Colonic mucosa (tissue), 4 donors: Measurements from ENCODE around the gene LRRC8C. TPM values are rescaled to one million over a fixed set of nuclear protein-coding genes. Genes with fewer than 3 reads are reported as not detected.

Experiments used
- DNase-seq: peaks from one replicate; pipeline ENCODE4 v3.0.0-alpha.2; 2020
- H3K27ac ChIP-seq: fragments of 200-600 bp; one replicate; pipeline ENCODE4 v1.8.0; 2021
- H3K27me3 ChIP-seq: fragments of 200-600 bp; one replicate; pipeline ENCODE4 v1.8.0; 2021
- H3K36me3 ChIP-seq: fragments of 200-600 bp; one replicate; pipeline ENCODE4 v1.8.0; 2021
- H3K4me1 ChIP-seq: fragments of 200-600 bp; one replicate; pipeline ENCODE4 v1.8.0; 2021; ENCODE audit warnings: mild to moderate bottlenecking
- H3K4me3 ChIP-seq: fragments of 200-600 bp; one replicate; pipeline ENCODE4 v1.8.0; 2021
- H3K9ac ChIP-seq, 2 donors: one replicate each; pipeline ENCODE4 v1.7.0; 2013; ENCODE audit warnings: control low read depth in 2 of 2, low read depth in 2 of 2, low read length in 2 of 2
- H3K9me3 ChIP-seq: fragments of 200-600 bp; one replicate; pipeline ENCODE4 v1.8.0; 2021
- CTCF ChIP-seq: fragments of 200-600 bp; IDR thresholded peaks from one replicate; pipeline ENCODE4 v1.8.0; 2022; ENCODE audit warnings: antibody characterized with exemption, mild to moderate bottlenecking
- intact Hi-C: fragments of 100-400 bp; cut with DNase I; formaldehyde crosslinking; loops from one replicate; pipeline ENCODE4 v1.14.1; 2022
- total RNA-seq, 2 donors: library from RNA; stranded (reverse); fragmentation: NEBNext Ultra II Directional in 1 of 2; extraction: Animal tissue kit (Norgen Biotek cat#: 25700) in 1 of 2; gene quantifications; one replicate each; pipeline ENCODE4 v1.2.1, GENCODE V29; 2021
- donor health status: healthy.
- donor health status: DM: no; HTN: no; CAD: no.
- donor health status: DM: no; HTN: no; CAD: no.

Gene LRRC8C
- total RNA-seq, 2 donors from 2014 or later, result 1.2 to 3.3 TPM

DNA sequence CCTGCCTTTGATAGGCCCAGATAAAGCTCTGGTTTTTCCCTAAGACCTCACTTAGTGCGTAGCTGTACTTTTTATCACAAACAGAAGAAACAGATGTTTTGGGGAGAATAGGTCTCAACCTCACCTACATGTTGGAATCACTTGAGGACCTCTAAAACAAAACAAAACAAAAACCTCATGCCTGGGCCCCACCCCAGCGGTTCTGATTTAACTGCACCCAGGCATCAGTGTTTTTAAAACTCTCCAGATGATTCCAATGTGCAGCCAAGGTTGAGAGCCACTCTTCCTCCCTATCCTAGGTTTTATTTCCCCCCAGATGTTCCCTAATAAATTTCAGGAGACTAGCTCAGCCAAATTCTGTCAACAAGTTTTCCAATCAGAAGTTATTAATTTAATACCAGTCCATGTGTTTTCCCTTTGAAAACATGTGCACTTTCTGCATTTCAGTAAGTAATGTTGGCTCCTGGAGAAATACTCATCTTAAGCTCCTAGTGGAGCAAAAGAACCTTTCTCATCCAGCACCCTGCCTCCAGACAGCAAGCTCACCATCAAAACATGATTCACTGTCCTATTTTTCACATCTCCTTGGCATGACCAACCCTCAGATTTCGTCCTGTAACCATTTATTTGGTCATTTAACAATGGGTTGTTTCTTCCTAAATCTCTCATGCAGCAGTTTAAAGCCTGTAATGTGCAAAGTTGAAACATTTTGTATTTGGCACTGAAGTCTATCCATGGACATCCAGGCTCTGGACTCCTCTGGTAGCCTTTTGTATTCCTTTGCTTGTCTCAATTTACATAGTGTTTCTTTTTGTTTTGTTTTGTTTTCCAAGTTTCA, 27.5 kb downstream of the LRRC8C start:
- Histone ChIP-seq H3K4me1 (no peaks in the 10 kb centered on the region), H3K27ac (no peak overlapping the region), H3K9ac (no peak overlapping the region), H3K36me3 (no peaks in the 10 kb centered on the region), H3K27me3 (no peaks in the 10 kb centered on the region), H3K9me3 (no peaks in the 10 kb centered on the region), H3K4me3 (no peak overlapping the region)
- no peak for TF ChIP-seq CTCF
- no peak for DNase-seq
- intact Hi-C loops, result no loop called here

GRCh38 chr1:89665941-89666340, 33.0 kb downstream of the LRRC8C start:
- no peaks in the 10 kb centered on the region for H3K27me3 ChIP-seq
- no peak overlapping the region for H3K27ac ChIP-seq
- no peak for TF ChIP-seq CTCF
- no peak for DNase-seq
- no peaks in the 10 kb centered on the region for H3K4me1 ChIP-seq
- H3K4me3 ChIP-seq, result no peak overlapping the region
- H3K9ac ChIP-seq, result no peak overlapping the region
- H3K9me3 ChIP-seq, result no peaks in the 10 kb centered on the region
- intact Hi-C loops, result no loop called here
- H3K36me3 ChIP-seq, result no peaks in the 10 kb centered on the region

DNA sequence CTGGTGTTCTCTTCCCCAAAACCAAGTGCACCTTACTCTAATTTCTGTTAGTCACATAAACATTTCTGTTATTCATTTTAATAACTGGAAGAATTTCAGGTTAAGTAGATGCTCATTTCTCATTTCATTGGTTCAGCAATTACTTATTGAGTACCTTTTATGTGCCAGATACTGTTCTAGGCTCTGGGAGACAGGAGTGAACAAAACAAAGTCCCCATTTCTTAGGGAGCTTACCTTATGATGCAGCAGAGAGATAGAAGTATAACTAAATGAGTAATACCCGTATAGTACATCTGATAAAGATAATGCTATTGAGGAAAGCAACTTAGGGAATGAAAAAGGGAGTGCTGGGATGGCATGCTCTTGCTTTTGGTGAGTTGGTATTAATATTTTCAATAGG, 33.7 kb downstream of the LRRC8C start:
- no peak for DNase-seq
- Histone ChIP-seq H3K4me1 (no peaks in the 10 kb centered on the region), H3K9ac (no peak overlapping the region), H3K9me3 (no peaks in the 10 kb centered on the region), H3K27me3 (no peaks in the 10 kb centered on the region), H3K4me3 (no peak overlapping the region), H3K36me3 (no peaks in the 10 kb centered on the region), H3K27ac (no peak overlapping the region)
- intact Hi-C loops, result no loop called here
- TF ChIP-seq CTCF, result no peak

DNA sequence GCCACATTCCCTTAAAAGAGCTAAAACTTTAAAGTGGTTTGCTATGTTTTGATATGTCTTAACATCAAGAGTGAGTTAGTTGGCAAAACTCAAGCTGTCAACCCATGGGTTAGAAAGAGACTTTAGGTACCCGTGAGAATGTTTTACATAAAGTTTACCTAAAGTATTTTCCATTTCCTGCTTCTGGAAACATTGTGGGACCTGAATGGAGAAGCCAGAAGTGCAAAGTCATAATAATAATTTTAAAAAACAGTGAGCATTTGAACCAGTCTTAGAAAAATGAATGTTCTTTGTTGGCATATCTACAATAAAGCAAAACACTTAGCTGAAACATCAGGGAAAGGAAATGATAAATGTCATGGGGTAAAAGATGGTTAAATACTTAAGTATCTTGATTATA, 34.8 kb downstream of the LRRC8C start:
- intact Hi-C loops, result no loop called here
- no peak for DNase-seq
- Histone ChIP-seq H3K9ac (no peak overlapping the region), H3K4me3 (no peak overlapping the region), H3K27ac (no peak overlapping the region), H3K27me3 (no peaks in the 10 kb centered on the region), H3K9me3 (no peaks in the 10 kb centered on the region), H3K36me3 (no peaks in the 10 kb centered on the region), H3K4me1 (no peaks in the 10 kb centered on the region)
- TF ChIP-seq CTCF, result no peak

DNA sequence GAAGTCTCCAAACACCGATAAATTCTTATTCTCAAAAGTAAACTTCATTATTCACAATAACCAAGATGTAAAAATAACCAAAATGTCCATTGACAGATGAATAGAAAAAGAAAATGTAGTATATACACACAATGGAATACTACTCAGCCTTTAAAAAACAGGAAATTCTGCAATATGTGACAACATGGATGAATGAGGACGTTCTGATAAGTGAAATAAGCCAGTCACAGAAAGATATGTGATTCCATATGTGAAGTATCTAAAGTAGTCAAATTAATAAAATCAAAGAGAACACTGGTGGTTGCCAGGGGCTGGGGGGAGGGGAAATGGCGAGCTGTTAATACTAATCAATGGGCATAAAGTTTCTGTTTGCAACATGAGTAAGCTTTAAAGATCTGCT, 36.0 kb downstream of the LRRC8C start:
- no peak overlapping the region for H3K4me3 ChIP-seq
- no peaks in the 10 kb centered on the region for H3K36me3 ChIP-seq
- no peaks in the 10 kb centered on the region for H3K4me1 ChIP-seq
- no peak for TF ChIP-seq CTCF
- no peaks in the 10 kb centered on the region for H3K9me3 ChIP-seq
- H3K9ac ChIP-seq, result no peak overlapping the region
- intact Hi-C loops, result no loop called here
- no peaks in the 10 kb centered on the region for H3K27me3 ChIP-seq
- no peak overlapping the region for H3K27ac ChIP-seq
- no peak for DNase-seq
